ENCODE measurements around the gene PTPRM.
"Not testable (repeated sequence)": the region's sequence is repeated elsewhere in the genome, so short reads cannot be mapped to it uniquely, and the experiment has no call there.

Gene PTPRM

DNA sequence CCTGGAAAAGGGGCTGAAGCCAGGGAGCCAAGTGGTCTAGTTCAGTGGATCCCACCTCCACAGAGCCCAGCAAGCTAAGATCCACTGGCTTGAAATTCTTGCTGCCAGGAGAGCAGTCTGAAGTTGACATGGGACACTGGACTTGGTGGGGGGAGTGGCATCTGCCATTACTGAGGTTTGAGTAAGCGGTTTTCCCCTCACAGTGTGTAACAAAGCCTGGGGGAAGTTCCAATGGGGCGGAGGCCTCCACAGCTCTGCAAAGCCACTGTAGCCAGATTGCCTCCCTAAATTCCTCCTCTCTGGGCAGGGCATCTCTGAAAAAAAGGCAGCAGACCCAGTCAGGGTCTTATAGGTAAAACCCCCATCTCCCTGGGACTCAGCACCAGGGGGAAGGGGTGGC lies 144.4 kb downstream of the PTPRM start:
- Mint-ChIP-seq H3K9me3 (peaks cover 17% of the 10 kb centered on the region), H3K27ac (no peak overlapping the region), H3K36me3 (ENCODE audit: low read depth) (no peaks in the 10 kb centered on the region), H3K27me3 (peaks cover 2% of the 10 kb centered on the region), H3K4me3 (no peak overlapping the region), H3K4me1 (no peaks in the 10 kb centered on the region)
- DNase-seq = no peak
- ATAC-seq = no peak

GRCh38 chr18:7720395-7720794 lies 153.3 kb downstream of the PTPRM start:
- Mint-ChIP-seq H3K36me3 (ENCODE audit: low read depth) (no peaks in the 10 kb centered on the region), H3K27ac (no peak overlapping the region), H3K4me1 (no peaks in the 10 kb centered on the region), H3K27me3 (no peaks in the 10 kb centered on the region), H3K9me3 (peaks cover 14% of the 10 kb centered on the region), H3K4me3 (no peak overlapping the region)
- no peak for ATAC-seq
- no peak for DNase-seq

DNA sequence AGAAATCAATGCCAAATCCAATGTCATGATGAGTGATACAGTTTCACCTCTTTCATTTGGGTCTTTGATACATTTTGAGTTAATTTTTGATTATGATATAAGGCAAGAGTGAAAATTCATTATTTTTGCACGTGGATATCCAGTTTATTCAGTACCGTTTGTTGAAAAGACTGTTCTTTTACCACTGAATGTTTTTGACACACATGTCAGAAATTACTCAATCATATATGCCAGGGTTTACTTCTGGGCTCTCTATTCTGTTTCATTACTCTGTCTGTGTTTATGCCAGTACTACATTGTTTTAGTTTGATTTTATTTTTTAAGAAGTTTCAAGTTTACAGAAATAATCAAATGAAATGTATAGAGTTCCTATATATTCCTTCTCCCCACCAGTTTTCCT lies 154.4 kb downstream of the PTPRM start:
- ATAC-seq (no peak), DNase-seq (no peak)
- no peaks in the 10 kb centered on the region for H3K27me3 Mint-ChIP-seq
- H3K4me3 Mint-ChIP-seq = no peak overlapping the region
- H3K4me1 Mint-ChIP-seq = no peaks in the 10 kb centered on the region
- H3K9me3 Mint-ChIP-seq = peaks cover 14% of the 10 kb centered on the region
- H3K36me3 Mint-ChIP-seq (ENCODE audit: low read depth) = no peaks in the 10 kb centered on the region
- H3K27ac Mint-ChIP-seq = no peak overlapping the region

GRCh38 chr18:7722955-7723354 lies 155.8 kb downstream of the PTPRM start:
- Mint-ChIP-seq H3K4me3 (no peak overlapping the region), H3K27ac (no peak overlapping the region)
- DNase-seq = no peak

GRCh38 chr18:7723558-7723957 lies 156.4 kb downstream of the PTPRM start:
- DNase-seq = no peak
- H3K9me3 Mint-ChIP-seq = peaks cover 14% of the 10 kb centered on the region
- H3K4me1 Mint-ChIP-seq = no peaks in the 10 kb centered on the region
- H3K27me3 Mint-ChIP-seq = no peaks in the 10 kb centered on the region
- no peak overlapping the region for H3K4me3 Mint-ChIP-seq
- no peak overlapping the region for H3K27ac Mint-ChIP-seq
- no peaks in the 10 kb centered on the region for H3K36me3 Mint-ChIP-seq (ENCODE audit: low read depth)
- ATAC-seq = no peak

More at GRCh38 chr18:7722955-7723354, 155.8 kb downstream of the PTPRM start:
- Mint-ChIP-seq H3K9me3 (peaks cover 14% of the 10 kb centered on the region), H3K36me3 (ENCODE audit: low read depth) (no peaks in the 10 kb centered on the region), H3K4me1 (no peaks in the 10 kb centered on the region), H3K27me3 (no peaks in the 10 kb centered on the region)
- no peak for ATAC-seq

DNA sequence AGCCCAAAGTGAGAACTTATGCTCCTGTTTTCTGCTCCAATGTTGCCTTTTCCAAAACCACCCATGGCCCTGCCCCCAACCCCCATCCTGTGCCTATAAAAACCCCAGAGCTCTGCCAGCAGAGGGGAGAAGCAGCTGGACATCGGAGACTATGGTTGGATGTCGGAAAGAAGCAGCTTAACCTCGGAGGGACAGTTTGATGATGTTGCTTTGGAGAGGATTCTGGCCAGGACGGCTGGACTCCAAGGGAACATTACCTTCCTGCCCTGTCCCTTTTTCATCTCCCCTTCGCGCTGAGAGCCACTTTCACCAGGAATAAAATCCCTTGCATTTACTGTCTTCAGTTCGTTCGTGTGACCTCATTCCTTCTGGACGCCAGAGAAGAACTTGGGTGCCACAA lies 158.4 kb downstream of the PTPRM start:
- no peaks in the 10 kb centered on the region for H3K4me1 Mint-ChIP-seq
- no peak overlapping the region for H3K4me3 Mint-ChIP-seq
- no peaks in the 10 kb centered on the region for H3K27me3 Mint-ChIP-seq
- H3K36me3 Mint-ChIP-seq (ENCODE audit: low read depth) = no peaks in the 10 kb centered on the region
- no peak overlapping the region for H3K27ac Mint-ChIP-seq
- DNase-seq (no peak), ATAC-seq (no peak)
- peaks cover 12% of the 10 kb centered on the region for H3K9me3 Mint-ChIP-seq

DNA sequence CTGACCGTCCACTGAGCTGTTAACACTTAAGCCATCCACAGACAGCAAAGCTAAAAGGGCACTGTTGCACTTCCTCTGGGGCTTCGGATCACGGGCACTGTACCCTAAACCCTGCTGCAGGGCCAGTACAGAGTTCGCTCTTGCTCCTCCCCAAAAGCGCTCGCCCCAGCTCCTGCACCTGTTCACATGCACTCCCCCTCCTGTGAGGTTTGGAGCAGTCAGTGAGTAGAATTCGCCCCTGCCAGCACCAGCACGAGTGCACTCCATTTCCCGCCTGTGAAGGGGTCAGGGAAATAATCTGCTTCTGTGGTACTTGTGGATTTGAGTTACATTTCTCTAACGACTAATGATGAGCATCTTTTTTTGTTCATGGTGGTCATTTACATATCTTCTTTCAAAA lies 158.8 kb downstream of the PTPRM start:
- no peak for DNase-seq
- H3K4me3 Mint-ChIP-seq = no peak overlapping the region
- ATAC-seq = no peak
- H3K4me1 Mint-ChIP-seq = no peaks in the 10 kb centered on the region
- peaks cover 9% of the 10 kb centered on the region for H3K9me3 Mint-ChIP-seq
- no peaks in the 10 kb centered on the region for H3K27me3 Mint-ChIP-seq
- no peaks in the 10 kb centered on the region for H3K36me3 Mint-ChIP-seq (ENCODE audit: low read depth)
- H3K27ac Mint-ChIP-seq = no peak overlapping the region

DNA sequence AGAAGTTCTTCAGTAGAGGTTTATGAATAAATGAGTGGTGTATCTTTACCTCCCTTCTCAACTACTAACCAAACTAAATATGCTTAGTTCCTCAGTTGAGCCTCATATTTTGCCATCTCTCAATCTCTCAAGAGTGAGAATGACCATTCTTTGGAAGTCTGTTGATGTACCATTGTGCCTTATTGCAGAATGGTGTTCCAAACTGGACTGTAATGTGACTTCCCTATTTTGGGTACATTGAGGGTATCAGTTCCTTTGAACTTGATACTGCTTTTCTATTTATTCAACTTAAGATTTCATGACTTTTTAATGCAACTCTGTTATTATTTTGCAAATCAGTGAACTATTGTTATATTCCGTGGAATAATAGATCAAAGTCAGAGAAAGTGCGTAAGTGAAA lies 159.4 kb downstream of the PTPRM start:
- no peaks in the 10 kb centered on the region for H3K4me1 Mint-ChIP-seq
- peaks cover 12% of the 10 kb centered on the region for H3K9me3 Mint-ChIP-seq
- H3K4me3 Mint-ChIP-seq = no peak overlapping the region
- H3K36me3 Mint-ChIP-seq (ENCODE audit: low read depth) = no peaks in the 10 kb centered on the region
- no peak for ATAC-seq
- H3K27me3 Mint-ChIP-seq = no peaks in the 10 kb centered on the region
- DNase-seq = no peak
- H3K27ac Mint-ChIP-seq = no peak overlapping the region

GRCh38 chr18:7727361-7728076 lies 160.4 kb downstream of the PTPRM start:
- H3K27ac Mint-ChIP-seq = no peak overlapping the region
- no peaks in the 10 kb centered on the region for H3K27me3 Mint-ChIP-seq
- no peak overlapping the region for H3K4me3 Mint-ChIP-seq
- H3K36me3 Mint-ChIP-seq (ENCODE audit: low read depth) = no peaks in the 10 kb centered on the region
- DNase-seq (no peak), ATAC-seq (no peak)
- H3K9me3 Mint-ChIP-seq = peaks cover 9% of the 10 kb centered on the region
- H3K4me1 Mint-ChIP-seq = no peaks in the 10 kb centered on the region

DNA sequence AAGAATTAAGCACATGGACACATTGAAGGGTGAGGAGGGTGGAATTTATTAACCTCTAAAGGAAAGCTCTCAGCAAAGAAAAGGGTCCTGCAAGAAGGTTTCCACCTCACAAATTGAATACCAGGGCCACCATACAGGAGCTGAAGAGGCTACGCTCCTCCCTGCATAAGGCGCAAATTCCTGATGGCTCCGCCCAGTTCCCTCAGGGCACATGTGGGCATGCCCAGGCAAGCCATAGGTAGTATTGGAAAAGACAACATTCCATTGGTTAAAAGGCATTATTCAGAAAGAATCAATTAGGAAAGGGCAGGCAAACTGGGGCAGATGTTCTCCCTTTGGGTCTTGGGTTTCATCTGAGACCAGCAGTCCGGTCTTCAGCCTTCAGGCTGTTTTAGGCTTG lies 161.2 kb downstream of the PTPRM start:
- no peak overlapping the region for H3K4me3 Mint-ChIP-seq
- H3K9me3 Mint-ChIP-seq = peaks cover 9% of the 10 kb centered on the region
- no peaks in the 10 kb centered on the region for H3K36me3 Mint-ChIP-seq (ENCODE audit: low read depth)
- no peak overlapping the region for H3K27ac Mint-ChIP-seq
- DNase-seq (no peak), ATAC-seq (no peak)
- H3K4me1 Mint-ChIP-seq = no peaks in the 10 kb centered on the region
- H3K27me3 Mint-ChIP-seq = no peaks in the 10 kb centered on the region

DNA sequence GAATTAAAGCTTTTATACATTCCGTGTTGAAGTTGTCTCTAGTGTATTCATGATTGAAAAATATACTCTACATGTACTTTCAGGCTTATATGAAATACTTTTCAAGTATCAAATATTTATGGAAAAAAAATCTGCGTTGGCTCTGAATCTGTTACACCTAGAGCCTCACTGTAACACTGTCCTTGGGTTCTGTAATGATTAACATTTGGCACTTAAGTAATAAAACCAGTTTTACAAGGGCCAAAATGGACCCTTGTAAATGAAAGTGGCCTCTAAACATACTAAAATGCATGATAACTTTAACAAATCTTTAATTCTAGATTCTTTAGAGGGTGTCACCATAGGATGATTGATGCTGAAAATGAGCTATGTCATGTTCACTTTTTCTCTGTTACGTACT lies 162.8 kb downstream of the PTPRM start:
- H3K27me3 Mint-ChIP-seq = no peaks in the 10 kb centered on the region
- H3K9me3 Mint-ChIP-seq = peaks cover 4% of the 10 kb centered on the region
- no peak overlapping the region for H3K4me3 Mint-ChIP-seq
- no peak for DNase-seq
- H3K36me3 Mint-ChIP-seq (ENCODE audit: low read depth) = no peaks in the 10 kb centered on the region
- ATAC-seq = no peak
- no peak overlapping the region for H3K27ac Mint-ChIP-seq
- H3K4me1 Mint-ChIP-seq = no peaks in the 10 kb centered on the region

GRCh38 chr18:7730682-7731081 lies 163.6 kb downstream of the PTPRM start:
- Mint-ChIP-seq H3K27ac (no peak overlapping the region), H3K4me3 (no peak overlapping the region), H3K27me3 (no peaks in the 10 kb centered on the region), H3K9me3 (peaks cover 4% of the 10 kb centered on the region), H3K4me1 (no peaks in the 10 kb centered on the region), H3K36me3 (ENCODE audit: low read depth) (no peaks in the 10 kb centered on the region)
- DNase-seq (no peak), ATAC-seq (no peak)

GRCh38 chr18:7733642-7734041 lies 166.5 kb downstream of the PTPRM start:
- DNase-seq = no peak
- ATAC-seq = no peak
- H3K4me3 Mint-ChIP-seq = no peak overlapping the region
- H3K27ac Mint-ChIP-seq = no peak overlapping the region
- H3K4me1 Mint-ChIP-seq = no peaks in the 10 kb centered on the region
- H3K9me3 Mint-ChIP-seq = peaks cover 4% of the 10 kb centered on the region
- no peaks in the 10 kb centered on the region for H3K36me3 Mint-ChIP-seq (ENCODE audit: low read depth)
- H3K27me3 Mint-ChIP-seq = no peaks in the 10 kb centered on the region

GRCh38 chr18:7735196-7735595 lies 168.1 kb downstream of the PTPRM start:
- ATAC-seq = no peak
- no peaks in the 10 kb centered on the region for H3K27me3 Mint-ChIP-seq
- H3K9me3 Mint-ChIP-seq = peaks cover 4% of the 10 kb centered on the region
- DNase-seq = no peak
- no peaks in the 10 kb centered on the region for H3K36me3 Mint-ChIP-seq (ENCODE audit: low read depth)
- no peaks in the 10 kb centered on the region for H3K4me1 Mint-ChIP-seq
- H3K4me3 Mint-ChIP-seq = no peak overlapping the region
- no peak overlapping the region for H3K27ac Mint-ChIP-seq

DNA sequence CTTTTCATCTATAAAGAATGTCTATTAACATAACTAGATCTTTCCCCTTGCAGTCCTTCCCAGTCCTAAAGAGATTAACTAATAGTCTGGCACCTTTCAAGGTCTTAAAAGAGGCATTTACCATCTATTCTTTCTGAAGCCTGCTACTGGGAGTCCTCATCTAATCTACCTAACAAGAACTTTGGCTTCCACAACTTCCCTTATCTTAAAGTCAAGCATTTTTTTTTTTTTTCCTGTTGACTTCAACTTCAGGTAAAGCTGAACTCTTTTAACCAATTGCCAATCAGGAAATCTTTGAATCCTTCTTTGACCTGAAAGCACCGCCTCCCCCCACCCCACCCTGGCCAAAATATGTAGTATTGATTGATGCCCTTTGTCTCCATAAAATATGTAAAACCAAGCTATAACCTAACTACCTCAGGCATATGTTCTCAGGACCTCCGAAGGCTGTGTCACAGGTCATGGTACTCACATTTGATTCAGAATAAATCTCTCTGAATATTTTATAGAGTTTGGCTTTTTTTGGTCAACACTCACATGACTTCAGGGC lies 168.6 kb downstream of the PTPRM start:
- Mint-ChIP-seq H3K36me3 (ENCODE audit: low read depth) (no peaks in the 10 kb centered on the region), H3K4me3 (no peak overlapping the region), H3K4me1 (no peaks in the 10 kb centered on the region), H3K9me3 (peaks cover 4% of the 10 kb centered on the region), H3K27ac (no peak overlapping the region), H3K27me3 (no peaks in the 10 kb centered on the region)
- ATAC-seq = no peak
- no peak for DNase-seq

DNA sequence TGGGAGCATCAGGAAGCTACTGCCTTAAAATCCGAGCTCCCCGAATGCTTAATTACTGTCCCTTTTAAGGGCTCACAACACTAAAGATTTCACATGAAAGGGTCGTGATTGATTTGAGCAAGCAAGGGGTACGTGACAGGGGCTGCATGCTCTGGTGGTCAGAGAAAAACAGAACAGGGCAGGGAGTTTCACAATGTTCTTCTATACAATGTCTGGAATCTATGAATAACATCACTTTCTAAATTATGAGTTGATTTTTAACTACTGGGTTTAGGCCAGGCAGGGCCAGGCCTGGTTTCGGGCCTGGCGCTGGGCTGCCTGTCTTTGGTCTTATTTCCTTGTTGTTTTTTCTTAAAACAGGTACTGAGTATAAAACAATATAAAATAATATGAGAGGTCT lies 169.4 kb downstream of the PTPRM start:
- H3K27ac Mint-ChIP-seq; H3K27me3 Mint-ChIP-seq; H3K4me3 Mint-ChIP-seq; DNase-seq; H3K4me1 Mint-ChIP-seq; H3K9me3 Mint-ChIP-seq; H3K36me3 Mint-ChIP-seq (ENCODE audit: low read depth); ATAC-seq: not testable (repeated sequence)

Measured in activated naive CD8-positive, alpha-beta T cell treated with anti-CD3 and anti-CD28 coated beads, Interleukin-2, amount 50 U/mL, for 24 hours (primary cell).